ENCODE data around the gene RSBN1L. TPM values are rescaled to one million over a fixed set of nuclear protein-coding genes. Genes with fewer than 3 reads are reported as not detected.
"Not testable (repeated sequence)": the region's sequence is repeated elsewhere in the genome, so short reads cannot be mapped to it uniquely, and the experiment has no call there.

Gene RSBN1L
- total and polyA plus RNA-seq, 7 donors: 2.0 to 10.1 (median 7.5) TPM

DNA sequence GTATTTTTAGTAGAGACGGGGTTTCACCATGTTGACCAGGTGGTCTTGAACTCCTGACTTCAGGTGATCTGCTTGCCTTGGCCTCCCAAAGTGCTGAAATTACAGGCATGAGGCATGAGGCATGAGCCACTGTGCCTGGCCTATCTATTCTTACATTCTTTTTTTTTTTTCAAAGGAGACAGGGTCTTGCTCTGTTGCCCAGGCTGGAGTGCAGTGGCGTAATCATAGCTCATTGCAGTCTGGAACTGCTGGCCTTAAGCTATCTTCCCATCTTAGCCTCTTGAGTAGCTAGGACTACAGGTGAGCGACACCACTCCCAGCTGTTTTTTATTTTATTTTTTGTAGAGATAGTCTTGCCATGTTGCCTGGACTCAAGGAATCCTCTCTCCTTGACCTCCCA lies 20.5 kb downstream of the RSBN1L start:
- intact Hi-C loops (cut with DNase I): no loop called here
- no peak for TF ChIP-seq CTCF (IDR thresholded peaks at IDR 0.05)
- no peaks in the 10 kb centered on the region for H3K9me3 ChIP-seq
- ATAC-seq (no peak), DNase-seq (no peak)
- H3K36me3 ChIP-seq (ENCODE audit: insufficient read depth in 1 of 2, low read depth in 1 of 2): no peaks in the 10 kb centered on the region
- WGBS, 3 donors: 96 to 100% (median 99%) methylated on average over 3 of the region's 3 CpGs
- H3K4me1 ChIP-seq: peaks cover 30% of the 10 kb centered on the region
- H3K27ac ChIP-seq: no peak overlapping the region
- H3K4me3 ChIP-seq: no peak overlapping the region
- H3K27me3 ChIP-seq (ENCODE audit: insufficient read depth in 3 of 3, low read length in 2 of 3): no peaks in the 10 kb centered on the region

DNA sequence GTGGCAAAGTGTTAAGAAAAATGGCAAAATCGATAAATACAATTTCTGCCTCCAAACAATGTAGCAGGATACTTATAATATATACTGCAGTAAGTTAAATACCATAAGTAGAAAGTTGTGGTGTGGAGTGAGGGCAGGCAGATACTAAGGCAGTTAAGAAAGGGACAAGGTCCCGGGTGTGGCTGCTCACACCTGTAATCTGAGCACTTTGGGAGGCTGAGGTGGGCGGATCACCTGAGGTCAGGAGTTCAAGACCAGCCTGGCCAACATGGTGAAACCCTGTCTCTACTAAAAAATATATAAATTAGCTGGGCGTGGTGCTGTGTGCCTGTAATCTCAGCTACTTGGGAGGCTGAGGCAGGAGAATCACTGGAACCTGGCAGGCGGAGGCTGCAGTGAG lies 21.3 kb downstream of the RSBN1L start:
- H3K36me3 ChIP-seq (ENCODE audit: insufficient read depth in 1 of 2, low read depth in 1 of 2); H3K9me3 ChIP-seq; H3K4me3 ChIP-seq; intact Hi-C loops (cut with DNase I); ATAC-seq; H3K27ac ChIP-seq; H3K27me3 ChIP-seq (ENCODE audit: insufficient read depth in 3 of 3, low read length in 2 of 3); DNase-seq: not testable (repeated sequence)
- H3K4me1 ChIP-seq: peaks cover 37% of the 10 kb centered on the region
- 91 to 95% (median 95%) methylated on average over 5 of the region's 5 CpGs for WGBS, 3 donors

DNA sequence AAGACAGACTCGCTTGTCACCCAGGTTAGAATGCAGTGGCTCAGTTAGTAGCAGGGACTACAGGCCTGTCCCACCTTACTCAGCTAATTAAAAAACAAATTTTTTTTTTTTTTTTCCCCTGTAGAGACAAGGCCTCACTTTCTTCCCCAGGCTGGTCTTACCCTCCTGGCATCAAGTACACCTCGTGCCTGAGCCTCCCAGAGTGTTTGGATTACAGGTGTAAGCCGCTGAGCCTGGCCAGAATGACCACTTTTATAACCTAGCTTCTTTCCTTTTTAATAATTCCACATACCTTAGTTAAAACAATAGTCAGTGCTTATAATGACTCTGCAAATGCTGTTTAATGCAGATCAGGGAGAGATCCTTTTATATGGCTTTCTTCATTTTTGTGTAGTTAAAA lies 31.3 kb downstream of the RSBN1L start:
- ATAC-seq (no peak), DNase-seq (no peak)
- intact Hi-C loops (cut with DNase I): loop anchor here in 1 of 2 donors (2.0 kb wide), 1 partner anchor 29 kb away; no protein-coding TSS in a partner anchor
- Histone ChIP-seq H3K9me3 (no peaks in the 10 kb centered on the region), H3K27ac (peak overlapping the region; percentile 32), H3K4me1 (peaks cover 36% of the 10 kb centered on the region), H3K4me3 (no peak overlapping the region), H3K36me3 (ENCODE audit: insufficient read depth in 1 of 2, low read depth in 1 of 2) (no peaks in the 10 kb centered on the region), H3K27me3 (ENCODE audit: insufficient read depth in 3 of 3, low read length in 2 of 3) (no peaks in the 10 kb centered on the region)
- TF ChIP-seq CTCF (IDR thresholded peaks at IDR 0.05): no peak
- WGBS, 3 donors: 73 to 89% (median 76%) methylated on average over 3 of the region's 3 CpGs

GRCh38 chr7:77727936-77728701 lies 31.9 kb downstream of the RSBN1L start:
- intact Hi-C loops (cut with DNase I): loop anchor here in 1 of 2 donors (2.0 kb wide), 1 partner anchor 29 kb away; no protein-coding TSS in a partner anchor
- no peak for TF ChIP-seq CTCF (IDR thresholded peaks at IDR 0.05)
- peak overlapping the region; percentile 32 for H3K27ac ChIP-seq
- H3K4me3 ChIP-seq: no peak overlapping the region
- WGBS, 3 donors: 32 to 54% (median 39%) methylated on average over 8 of the region's 8 CpGs
- no peaks in the 10 kb centered on the region for H3K36me3 ChIP-seq (ENCODE audit: insufficient read depth in 1 of 2, low read depth in 1 of 2)
- DNase-seq: no peak
- peak in 1 of 4 donors; percentile 42 for ATAC-seq
- H3K27me3 ChIP-seq (ENCODE audit: insufficient read depth in 3 of 3, low read length in 2 of 3): no peaks in the 10 kb centered on the region
- H3K4me1 ChIP-seq: peaks cover 34% of the 10 kb centered on the region
- no peaks in the 10 kb centered on the region for H3K9me3 ChIP-seq

- H3K27ac ChIP-seq: no peak overlapping the region
- intact Hi-C loops (cut with DNase I): no loop called here
- no peak overlapping the region for H3K4me3 ChIP-seq
- no peaks in the 10 kb centered on the region for H3K36me3 ChIP-seq (ENCODE audit: insufficient read depth in 1 of 2, low read depth in 1 of 2)
- peaks cover 39% of the 10 kb centered on the region for H3K4me1 ChIP-seq
- DNase-seq (no peak), ATAC-seq (no peak)
- 72 to 96% (median 80%) methylated on average over 3 of the region's 3 CpGs for WGBS, 3 donors
- H3K9me3 ChIP-seq: no peaks in the 10 kb centered on the region
- no peaks in the 10 kb centered on the region for H3K27me3 ChIP-seq (ENCODE audit: insufficient read depth in 3 of 3, low read length in 2 of 3)
- no peak for TF ChIP-seq CTCF (IDR thresholded peaks at IDR 0.05)
Observed at GRCh38 chr7:77729574-77730348, 33.5 kb downstream of the RSBN1L start.
